Measurements from ENCODE around the gene FSD1.
"Not testable (repeated sequence)": the region's sequence is repeated elsewhere in the genome, so short reads cannot be mapped to it uniquely, and the experiment has no call there.

The FSD1 gene

GRCh38 chr19:4286141-4286540, 18.3 kb upstream of the FSD1 start:
- not testable (repeated sequence) for DNase-seq

- no peak for DNase-seq
Measured at GRCh38 chr19:4288091-4288777, 16.2 kb upstream of the FSD1 start.

GRCh38 chr19:4291184-4291732, 13.1 kb upstream of the FSD1 start:
- no peak for DNase-seq

GRCh38 chr19:4292515-4292914, 11.9 kb upstream of the FSD1 start:
- DNase-seq, result no peak

GRCh38 chr19:4294389-4294788, 10.0 kb upstream of the FSD1 start:
- DNase-seq, result no peak

- peak; percentile 22 for DNase-seq
Measured at GRCh38 chr19:4295972-4296771, 8.2 kb upstream of the FSD1 start.

GRCh38 chr19:4297901-4298809, 6.2 kb upstream of the FSD1 start:
- DNase-seq, result no peak

GRCh38 chr19:4298810-4299550, 5.4 kb upstream of the FSD1 start:
- no peak for DNase-seq

GRCh38 chr19:4300589-4300988, 3.8 kb upstream of the FSD1 start:
- DNase-seq, result no peak

GRCh38 chr19:4301590-4302242, 2.7 kb upstream of the FSD1 start:
- DNase-seq, result no peak

GRCh38 chr19:4302243-4302640, 2.2 kb upstream of the FSD1 start, which contains the start of gene TMIGD2:
Gene TMIGD2 (minus strand): TSS chr19:4302389. CDS start chr19:4302385, 4 bp downstream.
- no peak for DNase-seq

GRCh38 chr19:4303819-4304537, 420 bp upstream of the FSD1 start:
- no peak for DNase-seq

GRCh38 chr19:4305257-4305612, 837 bp downstream of the FSD1 start:
- DNase-seq, result no peak

GRCh38 chr19:4305659-4306058, 1.3 kb downstream of the FSD1 start:
- DNase-seq, result no peak

- DNase-seq, result no peak
Measured at GRCh38 chr19:4310247-4311121, 6.1 kb downstream of the FSD1 start.

- DNase-seq, result no peak
Measured at GRCh38 chr19:4313847-4314490, 9.6 kb downstream of the FSD1 start.

- no peak for DNase-seq
Measured at GRCh38 chr19:4316956-4317355, 12.6 kb downstream of the FSD1 start.

- no peak for DNase-seq
Measured at GRCh38 chr19:4318460-4318859, 14.1 kb downstream of the FSD1 start.

GRCh38 chr19:4319067-4319718, 14.8 kb downstream of the FSD1 start:
- DNase-seq, result no peak
